GM23248 (cell line): ENCODE measurements around the gene HOXA6. TPM values are rescaled to one million over a fixed set of nuclear protein-coding genes. Genes with fewer than 3 reads are reported as not detected.

Source experiments
- DNase-seq: peaks from one replicate; pipeline ENCODE4 v3.0.0-alpha.2; 2015
- H2AFZ ChIP-seq: fragments of 200-600 bp; sonication (generic); 2 replicates; pipeline ENCODE4 v1.6.1; 2016; ENCODE audit warnings: antibody characterized with exemption
- H3F3A ChIP-seq: fragments of 200-600 bp; sonication (generic); 2 replicates; pipeline ENCODE4 v1.6.1; 2016; ENCODE audit warnings: mild to moderate bottlenecking, antibody characterized with exemption, mixed run types; ENCODE audit not compliant: insufficient read depth
- H3K27ac ChIP-seq: fragments of 200-600 bp; sonication (generic); 2 replicates; pipeline ENCODE4 v1.5.1; 2016; ENCODE audit warnings: mild to moderate bottlenecking
- H3K27me3 ChIP-seq: fragments of 200-600 bp; sonication (generic); replicated peaks from 2 replicates; pipeline ENCODE4 v1.6.1; 2016; ENCODE audit warnings: mild to moderate bottlenecking; ENCODE audit not compliant: insufficient read depth
- H3K36me3 ChIP-seq: fragments of 200-600 bp; sonication (generic); 2 replicates; pipeline ENCODE4 v1.6.1; 2016; ENCODE audit warnings: low read depth, mild to moderate bottlenecking
- H3K4me1 ChIP-seq: fragments of 200-600 bp; sonication (generic); 2 replicates; pipeline ENCODE4 v1.6.1; 2016; ENCODE audit warnings: mild to moderate bottlenecking; ENCODE audit not compliant: insufficient read depth
- H3K4me2 ChIP-seq: fragments of 200-600 bp; sonication (generic); one replicate; pipeline ENCODE4 v1.6.1; 2016; ENCODE audit warnings: mild to moderate bottlenecking; ENCODE audit not compliant: unreplicated experiment
- H3K4me3 ChIP-seq: fragments of 200-600 bp; sonication (generic); 2 replicates; pipeline ENCODE4 v1.5.1; 2016; ENCODE audit warnings: mild to moderate bottlenecking
- H3K79me2 ChIP-seq: fragments of 200-600 bp; sonication (generic); 2 replicates; pipeline ENCODE4 v1.6.1; 2016; ENCODE audit warnings: mild to moderate bottlenecking; ENCODE audit not compliant: insufficient read depth
- H3K9ac ChIP-seq: fragments of 200-600 bp; sonication (generic); 2 replicates; pipeline ENCODE4 v1.6.1; 2016; ENCODE audit warnings: mild to moderate bottlenecking
- H3K9me2 ChIP-seq: fragments of 200-600 bp; sonication (generic); 2 replicates; pipeline ENCODE4 v1.6.1; 2016; ENCODE audit warnings: mixed run types, mild to moderate bottlenecking, moderate library complexity; ENCODE audit not compliant: insufficient read depth
- H3K9me3 ChIP-seq: fragments of 200-600 bp; sonication (generic); one replicate; pipeline ENCODE4 v1.6.1; 2017; ENCODE audit warnings: low read depth
- H4K20me1 ChIP-seq: fragments of 200-600 bp; sonication (generic); 2 replicates; pipeline ENCODE4 v1.6.0; 2016; ENCODE audit not compliant: insufficient read depth
- EZH2 ChIP-seq: fragments of 200-600 bp; sonication (generic); IDR thresholded peaks from 2 replicates; pipeline ENCODE4 v1.6.1; 2018; ENCODE audit warnings: antibody characterized with exemption, mild to moderate bottlenecking; ENCODE audit not compliant: insufficient read depth, poor library complexity, severe bottlenecking
- EZH2phosphoT487 ChIP-seq: fragments of 200-600 bp; sonication (generic); IDR thresholded peaks from 2 replicates; pipeline ENCODE4 v1.6.1; 2018; ENCODE audit warnings: antibody characterized with exemption, moderate library complexity, mild to moderate bottlenecking, low read depth; ENCODE audit not compliant: insufficient read depth
- WGBS, 2 experiments: methylation state at CpG; one replicate each; pipeline ENCODE4 v1.1.6; 2015 to 2017; ENCODE audit warnings: low lambda C conversion rate in 2 of 2, low coverage in 1 of 2; ENCODE audit errors: missing lambda C conversion rate in 2 of 2; 5-methylcytosine and 5-hydroxymethylcytosine counted together
- in situ Hi-C: fragments of 300-500 bp; cut with MboI; formaldehyde crosslinking; loops from 2 replicates; pipeline ENCODE4 v1.15.0; 2020
- polyA plus RNA-seq: library from polyadenylated mRNA; unstranded; fragments of >200 nt; fragmentation: Nextera tagmentation; extraction: Ambion mirVana; gene quantifications from 2 replicates; pipeline ENCODE4 v1.2.1, GENCODE V29; 2016
- total RNA-seq: library from RNA; depleted of rRNA; stranded (reverse); fragments of >200 nt; shearing (Covaris generic); gene quantifications from 2 replicates; pipeline ENCODE4 v1.2.3, GENCODE V29; 2014; rRNA removed

The HOXA6 gene
- 0.51 and 3.2 TPM in 2 replicates for total RNA-seq
- 3.5 and 3.7 TPM in 2 replicates for polyA plus RNA-seq

- WGBS, 2 experiments = 41 to 48% methylated on average over 52 to 63 of the region's 63 CpGs
Measured at GRCh38 chr7:27147199-27148030, at the start of gene HOXA6. HOXA6 (minus strand) TSS chr7:27147774; CDS start chr7:27147749, 25 bp downstream.

GRCh38 chr7:27196287-27196767 lies 48.8 kb upstream of the HOXA6 start:
- Histone ChIP-seq H3K9me3 (no peaks in the 10 kb centered on the region), H2AFZ (no peak overlapping the region), H3K36me3 (no peaks in the 10 kb centered on the region), H3K4me3 (no peak overlapping the region), H3K79me2 (no peaks in the 10 kb centered on the region), H3K27ac (no peak overlapping the region), H3K4me2 (no peak overlapping the region), H4K20me1 (no peaks in the 10 kb centered on the region), H3K4me1 (no peaks in the 10 kb centered on the region), H3K27me3 (peaks cover 15% of the 10 kb centered on the region; the same call in 1 of the 2 replicates), H3F3A (peaks cover 10% of the 10 kb centered on the region; the same call in 1 of the 2 replicates), H3K9me2 (no peaks in the 10 kb centered on the region), H3K9ac (no peak overlapping the region)
- TF ChIP-seq EZH2phosphoT487 = no peak
- TF ChIP-seq EZH2 = no peak
- 2 to 4% methylated on average over 6 of the region's 6 CpGs for WGBS, 2 experiments
- DNase-seq = peak; percentile 75
- in situ Hi-C loops = loop anchor here (10.0 kb wide), 1 partner anchor 898 kb away; no protein-coding TSS in a partner anchor

More at GRCh38 chr7:27147199-27148030, at the start of gene HOXA6:
- H3K27ac ChIP-seq = peak within 1 kb of the TSS; percentile 86
- peak within 1 kb of the TSS; percentile 91 for H2AFZ ChIP-seq
- peaks cover 26% of the 10 kb centered on the region for H3K4me1 ChIP-seq
- H3K36me3 ChIP-seq = 0 out of 2 replicates have a peak, but pooled peaks cover 7% of the 10 kb centered on the region
- TF ChIP-seq EZH2phosphoT487 (no peak), EZH2 (no peak)
- peak within 1 kb of the TSS; percentile 87 for H3K9ac ChIP-seq
- H3F3A ChIP-seq = peaks cover 20% of the 10 kb centered on the region; the same call in 1 of the 2 replicates
- in situ Hi-C loops = no loop called here
- H3K9me3 ChIP-seq = no peaks in the 10 kb centered on the region
- DNase-seq = peak; percentile 72
- H3K79me2 ChIP-seq = peaks cover 89% of the 10 kb centered on the region
- peak within 1 kb of the TSS; percentile 89 for H3K4me3 ChIP-seq
- H3K27me3 ChIP-seq = no peaks in the 10 kb centered on the region
- H4K20me1 ChIP-seq = no peaks in the 10 kb centered on the region
- H3K9me2 ChIP-seq = no peaks in the 10 kb centered on the region
- H3K4me2 ChIP-seq = peak within 1 kb of the TSS; percentile 98

- no peak overlapping the region for H3K27ac ChIP-seq
- H3F3A ChIP-seq = peaks cover 5% of the 10 kb centered on the region; the same call in 1 of the 2 replicates
- no peak overlapping the region for H3K9ac ChIP-seq
- TF ChIP-seq EZH2phosphoT487 = no peak
- no peak for TF ChIP-seq EZH2
- no peaks in the 10 kb centered on the region for H3K9me2 ChIP-seq
- H3K4me2 ChIP-seq = no peak overlapping the region
- H3K9me3 ChIP-seq = no peaks in the 10 kb centered on the region
- no peak for DNase-seq
- H2AFZ ChIP-seq = no peak overlapping the region
- WGBS, 2 experiments = 78% methylated on average over 9 of the region's 9 CpGs
- no peaks in the 10 kb centered on the region for H3K79me2 ChIP-seq
- H3K36me3 ChIP-seq = no peaks in the 10 kb centered on the region
- H3K4me3 ChIP-seq = no peak overlapping the region
- no peaks in the 10 kb centered on the region for H4K20me1 ChIP-seq
- H3K4me1 ChIP-seq = no peaks in the 10 kb centered on the region
- in situ Hi-C loops = loop anchor here (10.0 kb wide), 1 partner anchor 900 kb away; no protein-coding TSS in a partner anchor
- peaks cover 15% of the 10 kb centered on the region; the same call in 1 of the 2 replicates for H3K27me3 ChIP-seq
Measured at GRCh38 chr7:27194686-27195379, 47.3 kb upstream of the HOXA6 start.

- 94 to 100% methylated on average over 2 of the region's 2 CpGs for WGBS, 2 experiments
- DNase-seq = no peak
- Histone ChIP-seq H4K20me1 (no peaks in the 10 kb centered on the region), H2AFZ (no peak overlapping the region), H3K4me3 (no peak overlapping the region), H3K9ac (no peak overlapping the region), H3K4me1 (no peaks in the 10 kb centered on the region), H3K9me2 (no peaks in the 10 kb centered on the region), H3K36me3 (no peaks in the 10 kb centered on the region), H3K27ac (no peak overlapping the region), H3F3A (peaks cover 5% of the 10 kb centered on the region; the same call in 1 of the 2 replicates), H3K79me2 (no peaks in the 10 kb centered on the region), H3K9me3 (no peaks in the 10 kb centered on the region), H3K4me2 (no peak overlapping the region), H3K27me3 (peaks cover 15% of the 10 kb centered on the region; the same call in 1 of the 2 replicates)
- TF ChIP-seq EZH2phosphoT487 (no peak), EZH2 (no peak)
- in situ Hi-C loops = loop anchor here (10.0 kb wide), 1 partner anchor 901 kb away; no protein-coding TSS in a partner anchor
Measured at GRCh38 chr7:27194002-27194352, 46.4 kb upstream of the HOXA6 start.
